Mesenchymal stem cell (in vitro differentiated cells and primary cell): ENCODE data around the gene CCDC3.

Experiments
- DNase-seq: peaks from one replicate; pipeline ENCODE4 v3.0.0-alpha.2; 2013
- H2AFZ ChIP-seq: one replicate; pipeline ENCODE4 v1.6.1; 2013; ENCODE audit warnings: low read depth, mild to moderate bottlenecking, control low read depth, inconsistent platforms, low read length, moderate library complexity
- H2AK5ac ChIP-seq: 2 replicates; pipeline ENCODE4 v1.6.1; 2013; ENCODE audit warnings: low read length, moderate library complexity, mild to moderate bottlenecking, inconsistent platforms; ENCODE audit not compliant: severe bottlenecking
- H2BK120ac ChIP-seq: one replicate; pipeline ENCODE4 v1.6.1; 2013; ENCODE audit warnings: low read depth, mild to moderate bottlenecking, inconsistent platforms, low read length, moderate library complexity
- H2BK12ac ChIP-seq, 2 experiments: one replicate each; pipeline ENCODE4 v1.6.1; 2013; ENCODE audit warnings: inconsistent platforms in 2 of 2, low read length in 2 of 2, mild to moderate bottlenecking in 2 of 2, moderate library complexity in 2 of 2, control low read depth in 1 of 2
- H2BK15ac ChIP-seq: one replicate; pipeline ENCODE4 v1.6.1; 2013; ENCODE audit warnings: mild to moderate bottlenecking, low read depth, inconsistent platforms; ENCODE audit not compliant: poor library complexity, severe bottlenecking
- H2BK5ac ChIP-seq: 2 replicates; pipeline ENCODE4 v1.6.1; 2013; ENCODE audit warnings: low read depth, mild to moderate bottlenecking, low read length, control low read depth, inconsistent platforms; ENCODE audit not compliant: poor library complexity, severe bottlenecking
- H3K14ac ChIP-seq, 2 experiments: one replicate each; pipeline ENCODE4 v1.6.1; 2013; ENCODE audit warnings: inconsistent platforms in 2 of 2, low read length in 2 of 2, control low read depth in 1 of 2, mild to moderate bottlenecking in 1 of 2, moderate library complexity in 1 of 2
- H3K18ac ChIP-seq, 2 experiments: one replicate each; pipeline ENCODE4 v1.6.1; 2013; ENCODE audit warnings: inconsistent platforms in 2 of 2, low read length in 2 of 2, control low read depth in 1 of 2, low read depth in 1 of 2, mild to moderate bottlenecking in 1 of 2
- H3K23ac ChIP-seq, 2 experiments: one replicate each; pipeline ENCODE4 v1.6.1; 2013; ENCODE audit warnings: inconsistent platforms in 2 of 2, low read length in 2 of 2, mild to moderate bottlenecking in 2 of 2, moderate library complexity in 2 of 2, control low read depth in 1 of 2
- H3K27ac ChIP-seq: 2 replicates; pipeline ENCODE4 v1.5.1; 2013; ENCODE audit warnings: mild to moderate bottlenecking, moderate library complexity, low read length, control low read depth, inconsistent platforms; ENCODE audit not compliant: poor library complexity, severe bottlenecking
- H3K27me3 ChIP-seq, 2 experiments: 2 replicates each; pipeline versions ENCODE4 v1.6.1 to v1.7.0; 2013; ENCODE audit warnings: low read length in 2 of 2, mild to moderate bottlenecking in 2 of 2, moderate library complexity in 2 of 2, control low read depth in 1 of 2, inconsistent platforms in 1 of 2; ENCODE audit not compliant: control insufficient read depth in 1 of 2, insufficient read depth in 1 of 2
- H3K36me3 ChIP-seq, 2 experiments: 2 replicates each; pipeline versions ENCODE4 v1.6.1 to v1.7.0; 2013; ENCODE audit warnings: low read length in 2 of 2, control low read depth in 1 of 2, inconsistent platforms in 1 of 2, low read depth in 1 of 2, mild to moderate bottlenecking in 1 of 2; ENCODE audit not compliant: insufficient read depth in 2 of 2, control insufficient read depth in 1 of 2
- H3K4ac ChIP-seq, 2 experiments: one replicate each; pipeline ENCODE4 v1.6.1; 2013; ENCODE audit warnings: inconsistent platforms in 2 of 2, low read length in 2 of 2, mild to moderate bottlenecking in 2 of 2, moderate library complexity in 2 of 2, control low read depth in 1 of 2, low read depth in 1 of 2
- H3K4me1 ChIP-seq: 2 replicates; pipeline ENCODE4 v1.6.1; 2013; ENCODE audit warnings: low read depth, low read length, control low read depth; ENCODE audit not compliant: control insufficient read depth, insufficient read depth
- H3K4me2 ChIP-seq: 2 replicates; pipeline ENCODE4 v1.6.1; 2013; ENCODE audit warnings: low read length, mild to moderate bottlenecking, inconsistent platforms; ENCODE audit not compliant: poor library complexity, severe bottlenecking
- H3K4me3 ChIP-seq, 2 experiments: 2 replicates each; pipeline versions ENCODE4 v1.5.1 to v1.7.0; 2013; ENCODE audit warnings: low read length in 2 of 2, mild to moderate bottlenecking in 2 of 2, control low read depth in 1 of 2, low read depth in 1 of 2; ENCODE audit not compliant: insufficient read depth in 1 of 2
- H3K79me1 ChIP-seq: replicated peaks from 2 replicates; pipeline ENCODE4 v1.6.1; 2013; ENCODE audit warnings: mild to moderate bottlenecking, control low read depth, low read length, inconsistent platforms; ENCODE audit not compliant: poor library complexity, severe bottlenecking
- H3K9ac ChIP-seq: 2 replicates; pipeline ENCODE4 v1.7.0; 2013; ENCODE audit warnings: mild to moderate bottlenecking, low read length, moderate library complexity
- H3K9me3 ChIP-seq: 2 replicates; pipeline ENCODE4 v1.7.0; 2013; ENCODE audit warnings: mild to moderate bottlenecking, low read length; ENCODE audit not compliant: control insufficient read depth
- H4K8ac ChIP-seq: one replicate; pipeline ENCODE4 v1.6.1; 2013; ENCODE audit warnings: inconsistent platforms, mild to moderate bottlenecking, low read length, moderate library complexity
- H4K91ac ChIP-seq: one replicate; pipeline ENCODE4 v1.6.1; 2013; ENCODE audit warnings: mild to moderate bottlenecking, low read length, inconsistent platforms
- WGBS: methylation state at CpG from one replicate; pipeline ENCODE4 v1.1.7; 2013; ENCODE audit warnings: mixed read lengths; 5-methylcytosine and 5-hydroxymethylcytosine counted together

Gene CCDC3

DNA sequence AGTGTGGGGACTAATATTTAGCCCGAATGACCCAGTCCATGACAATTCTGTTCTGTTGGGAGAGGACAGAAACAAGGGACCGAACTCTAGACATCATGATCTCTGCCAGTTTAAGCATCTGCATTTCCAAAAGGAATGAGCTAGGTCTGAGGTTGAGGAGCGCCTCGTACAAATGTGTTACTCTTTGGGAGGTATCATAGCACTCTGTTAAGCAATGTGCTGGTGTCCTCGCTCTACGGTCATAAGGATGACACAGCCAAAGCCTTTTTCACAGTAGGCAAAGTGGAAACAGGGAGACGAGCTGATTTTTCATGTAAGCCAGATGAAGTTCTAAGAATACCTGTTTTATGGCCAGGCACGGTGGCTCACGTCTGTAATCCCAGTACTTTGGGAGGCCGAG lies 15.4 kb upstream of the CCDC3 start:
- H2BK15ac ChIP-seq, result no peak overlapping the region
- no peak overlapping the region for H3K4me2 ChIP-seq
- WGBS, result 79% methylated on average over 9 of the region's 10 CpGs
- H2AK5ac ChIP-seq, result no peak overlapping the region
- H3K27ac ChIP-seq, result peak overlapping the region; percentile 23
- no peak overlapping the region for H2BK5ac ChIP-seq
- peak overlapping the region; percentile 75 to 92 for H3K18ac ChIP-seq
- H3K23ac ChIP-seq, result no peak overlapping the region
- no peak overlapping the region for H2AFZ ChIP-seq
- no peaks in the 10 kb centered on the region for H3K79me1 ChIP-seq
- H2BK12ac ChIP-seq, result peak overlapping the region; percentile 65 to 98
- no peak overlapping the region for H3K4me3 ChIP-seq
- no peak overlapping the region for H3K9ac ChIP-seq
- H3K36me3 ChIP-seq, result no peaks in the 10 kb centered on the region
- H4K91ac ChIP-seq, result peak overlapping the region; percentile 83
- H4K8ac ChIP-seq, result peak overlapping the region; percentile 45
- H3K14ac ChIP-seq, result peak overlapping the region in 1 of 2 experiments; percentile 55
- peak overlapping the region; percentile 71 for H2BK120ac ChIP-seq
- H3K9me3 ChIP-seq, result peaks cover 11% of the 10 kb centered on the region
- DNase-seq, result peak; percentile 58
- H3K27me3 ChIP-seq, result no peaks in the 10 kb centered on the region
- H3K4me1 ChIP-seq, result no peaks in the 10 kb centered on the region
- peak overlapping the region; percentile 62 to 94 for H3K4ac ChIP-seq

DNA sequence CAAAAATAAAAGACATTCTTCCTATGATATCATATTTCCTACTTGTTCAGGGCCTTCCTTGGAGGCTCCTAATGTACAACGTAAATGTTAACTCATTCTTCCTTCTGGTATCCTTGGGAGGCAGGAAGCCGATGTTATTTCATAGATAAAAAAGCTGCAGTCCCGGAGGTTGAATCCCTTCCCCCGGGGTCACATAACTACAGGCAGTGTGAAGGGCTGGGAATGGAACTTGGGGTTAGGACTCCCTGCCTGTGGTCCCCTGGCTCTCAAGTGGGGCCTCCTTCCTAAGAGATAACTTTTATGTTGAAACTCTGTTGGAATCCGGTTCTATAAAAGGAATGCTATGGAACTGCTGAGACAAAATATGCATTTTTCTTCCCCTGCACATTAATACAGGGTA lies 14.9 kb upstream of the CCDC3 start:
- H3K4me2 ChIP-seq, result no peak overlapping the region
- H3K27ac ChIP-seq, result peak overlapping the region; percentile 23
- no peak overlapping the region for H2AFZ ChIP-seq
- H3K14ac ChIP-seq, result no peak overlapping the region
- 2% methylated on average over 3 of the region's 5 CpGs for WGBS
- peaks cover 15% of the 10 kb centered on the region for H3K9me3 ChIP-seq
- no peak overlapping the region for H2AK5ac ChIP-seq
- H3K23ac ChIP-seq, result no peak overlapping the region
- peak; percentile 82 for DNase-seq
- H3K4ac ChIP-seq, result peak overlapping the region in 1 of 2 experiments; percentile 94
- H3K79me1 ChIP-seq, result no peaks in the 10 kb centered on the region
- peak overlapping the region; percentile 71 for H2BK120ac ChIP-seq
- no peak overlapping the region for H4K8ac ChIP-seq
- no peak overlapping the region for H2BK15ac ChIP-seq
- peak overlapping the region in 1 of 2 experiments; percentile 98 for H2BK12ac ChIP-seq
- no peak overlapping the region for H3K4me3 ChIP-seq
- no peak overlapping the region for H2BK5ac ChIP-seq
- no peaks in the 10 kb centered on the region for H3K36me3 ChIP-seq
- no peaks in the 10 kb centered on the region for H3K4me1 ChIP-seq
- H3K9ac ChIP-seq, result no peak overlapping the region
- H4K91ac ChIP-seq, result no peak overlapping the region
- H3K18ac ChIP-seq, result peak overlapping the region; percentile 75 to 92
- H3K27me3 ChIP-seq, result no peaks in the 10 kb centered on the region

DNA sequence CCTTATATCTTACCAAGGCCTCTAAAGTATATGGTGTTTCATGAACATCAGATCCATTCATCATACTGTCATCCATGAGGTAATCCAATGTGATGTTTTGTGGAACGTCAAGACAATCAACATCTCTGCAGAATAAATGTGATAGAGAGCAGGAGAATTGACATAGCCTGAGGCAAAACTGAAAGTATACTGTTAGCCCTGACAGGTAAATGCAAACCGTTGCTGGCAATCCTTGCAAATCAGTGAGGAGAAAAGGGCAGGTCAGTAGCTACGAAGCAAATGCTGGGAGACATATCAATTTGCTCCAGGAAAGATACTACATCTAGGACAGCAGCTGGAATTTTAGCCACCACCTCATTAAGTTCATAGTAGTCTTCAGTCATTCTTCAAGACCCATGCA lies 4.5 kb upstream of the CCDC3 start:
- no peak overlapping the region for H2AK5ac ChIP-seq
- no peaks in the 10 kb centered on the region for H3K36me3 ChIP-seq
- H2BK5ac ChIP-seq, result no peak overlapping the region
- H4K8ac ChIP-seq, result no peak overlapping the region
- no peak overlapping the region for H3K23ac ChIP-seq
- no peak overlapping the region for H3K4me2 ChIP-seq
- no peak overlapping the region for H3K4me3 ChIP-seq
- H2BK12ac ChIP-seq, result no peak overlapping the region
- H3K79me1 ChIP-seq, result no peaks in the 10 kb centered on the region
- H3K4me1 ChIP-seq, result peaks cover 4% of the 10 kb centered on the region
- H2BK120ac ChIP-seq, result no peak overlapping the region
- H3K9ac ChIP-seq, result no peak overlapping the region
- no peak overlapping the region for H4K91ac ChIP-seq
- no peak overlapping the region for H2AFZ ChIP-seq
- H3K27ac ChIP-seq, result no peak overlapping the region
- no peaks in the 10 kb centered on the region for H3K9me3 ChIP-seq
- no peak overlapping the region for H3K4ac ChIP-seq
- DNase-seq, result no peak
- 54% methylated on average over 3 of the region's 3 CpGs for WGBS
- no peak overlapping the region for H3K14ac ChIP-seq
- peaks cover 29 to 59% of the 10 kb centered on the region in 2 experiments for H3K27me3 ChIP-seq
- no peak overlapping the region for H3K18ac ChIP-seq
- no peak overlapping the region for H2BK15ac ChIP-seq

DNA sequence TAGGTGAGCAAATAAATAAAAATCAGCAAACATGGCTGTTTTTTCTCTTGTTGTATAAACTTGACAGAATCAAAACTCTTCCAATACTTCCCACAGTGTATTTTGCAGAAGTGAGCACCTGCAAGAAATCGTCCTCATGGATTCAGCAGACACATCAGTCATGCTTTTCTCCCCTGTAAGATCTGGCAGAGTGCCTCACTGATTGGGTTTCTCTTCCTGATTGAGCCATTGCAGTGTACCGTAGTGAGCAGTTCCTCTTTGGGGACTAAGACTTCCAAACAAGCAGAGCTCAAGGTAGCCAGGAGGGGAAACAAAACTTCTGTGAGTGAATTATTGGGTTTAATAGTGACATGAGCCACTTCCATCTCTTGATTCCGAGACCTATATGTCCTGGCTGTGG lies 2.2 kb upstream of the CCDC3 start:
- Histone ChIP-seq H2BK12ac (no peak overlapping the region), H3K9me3 (no peaks in the 10 kb centered on the region), H3K4ac (no peak overlapping the region), H3K36me3 (no peaks in the 10 kb centered on the region), H4K8ac (no peak overlapping the region), H3K27me3 (peaks cover 48 to 76% of the 10 kb centered on the region in 2 experiments), H3K23ac (peak overlapping the region in 1 of 2 experiments; percentile 70), H2BK15ac (no peak overlapping the region), H3K4me2 (no peak overlapping the region), H3K4me3 (no peak overlapping the region), H3K14ac (peak overlapping the region in 1 of 2 experiments; percentile 68), H3K18ac (peak overlapping the region in 1 of 2 experiments; percentile 14), H3K27ac (no peak overlapping the region), H2AK5ac (no peak overlapping the region), H3K9ac (no peak overlapping the region), H2BK5ac (no peak overlapping the region), H3K4me1 (peaks cover 6% of the 10 kb centered on the region), H2AFZ (no peak overlapping the region), H2BK120ac (no peak overlapping the region), H3K79me1 (no peaks in the 10 kb centered on the region), H4K91ac (no peak overlapping the region)
- DNase-seq, result no peak
- WGBS, result 91% methylated on average over 3 of the region's 3 CpGs
